ENCODE data around the gene RAP1GAP2.

- TF ChIP-seq ZNF23 (tag by site-specific recombination; IDR thresholded peaks at IDR 0.05; ENCODE audit: borderline replicate concordance) (no peak), YY1 (tag by site-specific recombination; IDR thresholded peaks at IDR 0.05) (no peak), CTCF (tag by site-specific recombination; IDR thresholded peaks at IDR 0.05) (no peak), ZNF558 (tag by site-specific recombination; IDR thresholded peaks at IDR 0.05) (no peak), SP7 (tag by site-specific recombination; IDR thresholded peaks at IDR 0.05) (no peak), ATF2 (tag by site-specific recombination; IDR thresholded peaks at IDR 0.05; ENCODE audit: low read depth) (no peak)
Measured at GRCh38 chr17:2940352-2940751, 144.1 kb downstream of the RAP1GAP2 start.
